AG08395 (cell line): ENCODE results near the gene TAF1B.

ENCODE experiments used
- DNase-seq: peaks from one replicate; pipeline ENCODE4 v3.0.0; 2012; ENCODE audit warnings: mixed read lengths, low spot score

The TAF1B gene

DNA sequence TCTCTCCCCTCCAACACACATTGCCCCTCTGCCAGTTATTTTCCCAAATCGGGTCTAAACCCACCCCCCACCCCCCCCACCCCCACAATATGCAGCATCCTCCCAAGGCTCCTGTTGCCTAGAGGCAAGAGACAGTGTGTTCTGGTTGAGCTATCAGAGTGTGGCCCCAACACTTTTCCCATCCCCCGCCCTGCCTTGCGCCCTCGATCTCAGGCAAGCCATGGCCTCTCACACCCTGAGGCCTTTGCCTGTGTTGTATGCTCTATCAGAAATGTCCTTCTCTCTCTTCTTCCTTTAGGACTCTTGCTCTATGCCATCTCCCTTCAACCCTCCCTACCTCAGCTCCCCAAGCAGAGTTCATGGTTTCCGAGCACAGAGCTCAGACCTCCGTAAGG, 98.7 kb downstream of the TAF1B start:
- no peak for DNase-seq

DNA sequence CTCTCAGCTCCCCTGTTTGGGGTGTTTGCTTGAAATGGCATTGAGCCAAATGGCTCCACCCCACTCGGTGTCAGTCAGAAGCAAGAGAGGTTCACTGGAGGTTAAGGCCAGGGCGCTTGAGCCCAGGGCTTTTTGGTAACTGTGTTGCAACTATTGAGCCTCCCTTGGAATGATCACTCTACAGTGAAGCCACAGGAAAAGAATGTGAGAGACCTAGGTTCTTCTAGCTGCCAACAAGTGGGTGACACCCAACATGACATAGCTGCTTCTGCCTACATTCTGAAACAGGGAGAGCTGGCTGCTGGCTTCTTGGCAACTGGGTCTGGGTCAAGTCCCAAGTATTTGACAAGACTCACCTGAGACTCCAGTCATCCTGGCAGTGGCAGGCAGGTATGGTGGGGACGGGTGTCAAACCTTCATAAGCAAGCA, 101.1 kb downstream of the TAF1B start:
- peak; percentile 57 for DNase-seq

DNA sequence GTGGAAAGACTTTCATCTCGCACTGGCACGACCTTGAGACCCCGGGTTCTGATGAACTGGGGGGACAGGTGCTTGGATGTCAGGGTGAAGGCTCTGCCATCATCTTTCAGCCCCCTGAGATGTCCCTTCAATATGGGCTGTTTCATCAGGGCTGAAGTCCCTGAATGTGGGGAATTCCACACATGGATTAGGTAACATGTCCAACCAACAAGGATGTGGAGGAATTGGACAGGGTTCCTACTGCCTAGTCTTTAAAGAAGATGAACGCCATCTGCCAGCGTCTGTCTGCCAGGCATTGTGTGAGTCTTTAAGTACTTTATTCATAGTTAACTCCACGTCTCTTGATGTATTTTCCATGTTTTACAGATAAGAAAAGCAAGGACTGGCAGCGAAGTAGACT, 102.3 kb downstream of the TAF1B start:
- no peak for DNase-seq

DNA sequence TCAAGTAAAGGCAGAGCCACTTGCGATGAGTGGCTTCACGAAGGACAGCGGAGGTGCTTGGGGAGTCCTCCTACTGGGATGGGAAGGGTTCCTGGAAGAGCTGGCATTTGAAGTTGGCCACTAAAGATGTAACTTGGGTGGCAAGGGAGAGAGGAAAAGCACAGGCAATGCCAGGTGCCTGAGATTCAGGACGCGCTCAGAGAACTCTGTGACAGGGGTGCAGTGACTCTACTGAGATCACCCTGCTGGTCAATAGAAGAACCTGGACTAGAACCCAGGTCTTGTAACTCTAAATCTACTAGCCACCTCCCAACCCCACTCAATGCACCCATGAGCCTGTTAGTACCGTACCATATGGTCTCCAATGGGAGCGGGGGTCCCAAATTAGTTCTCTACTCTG, 102.8 kb downstream of the TAF1B start:
- no peak for DNase-seq

- DNase-seq, result no peak
Measured at GRCh38 chr2:9946818-9947217, 103.5 kb downstream of the TAF1B start.

DNA sequence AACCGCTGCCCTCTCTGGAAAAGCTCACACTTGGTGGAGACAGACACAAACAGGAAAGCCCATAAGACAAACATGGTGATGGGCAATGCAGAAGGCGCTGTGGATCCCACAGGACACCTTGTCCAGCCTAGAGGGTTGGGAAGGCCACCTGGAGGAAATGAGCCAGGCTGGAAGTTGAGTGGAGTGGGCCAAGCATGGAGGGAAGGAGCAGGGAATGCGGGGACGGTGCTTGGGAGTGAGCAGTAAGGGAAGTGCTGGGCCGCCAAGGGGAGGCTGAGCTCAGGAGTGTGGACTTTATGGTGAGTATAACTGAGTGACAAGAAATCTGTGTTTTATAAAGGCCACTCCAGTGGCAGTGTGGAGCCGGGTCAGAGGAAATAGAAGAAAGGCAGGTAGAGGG, 105.4 kb downstream of the TAF1B start:
- DNase-seq, result no peak

DNA sequence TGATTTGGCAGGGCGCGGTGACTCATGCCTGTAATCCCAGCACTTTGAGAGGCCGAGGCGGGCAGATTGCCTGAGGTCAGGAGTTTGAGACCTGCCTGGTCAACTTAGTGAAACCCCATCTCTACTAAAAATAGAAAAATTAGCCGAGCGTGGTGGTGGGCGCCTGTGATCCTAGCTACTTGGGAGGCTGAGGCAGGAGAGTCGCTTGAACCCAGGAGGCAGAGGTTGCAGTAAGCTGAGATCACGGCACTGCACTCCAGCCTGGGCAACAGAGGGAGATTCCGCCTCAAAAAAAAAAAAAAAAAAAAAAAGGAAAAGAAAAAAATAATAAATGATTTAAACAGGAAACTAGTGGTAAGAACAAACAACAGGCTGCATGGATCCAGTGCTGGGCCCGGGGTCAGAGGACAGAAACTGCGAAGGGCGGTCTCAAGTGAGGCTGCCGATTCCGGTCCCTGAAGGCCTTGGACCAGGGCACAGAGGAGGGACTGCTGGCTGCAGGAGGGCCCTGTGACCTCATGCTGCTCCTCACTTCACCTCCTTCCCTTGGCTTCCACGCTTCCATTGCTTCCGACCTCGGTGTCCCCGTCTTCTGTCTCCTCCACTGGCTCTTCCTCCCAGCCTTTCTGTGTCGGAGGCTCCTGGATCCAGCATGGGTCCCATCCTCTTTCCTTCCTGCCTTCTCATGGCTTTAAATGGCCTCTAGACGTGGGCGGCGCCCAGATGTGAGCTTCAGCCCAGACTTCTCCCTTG, 106.1 kb downstream of the TAF1B start:
- no peak for DNase-seq

DNA sequence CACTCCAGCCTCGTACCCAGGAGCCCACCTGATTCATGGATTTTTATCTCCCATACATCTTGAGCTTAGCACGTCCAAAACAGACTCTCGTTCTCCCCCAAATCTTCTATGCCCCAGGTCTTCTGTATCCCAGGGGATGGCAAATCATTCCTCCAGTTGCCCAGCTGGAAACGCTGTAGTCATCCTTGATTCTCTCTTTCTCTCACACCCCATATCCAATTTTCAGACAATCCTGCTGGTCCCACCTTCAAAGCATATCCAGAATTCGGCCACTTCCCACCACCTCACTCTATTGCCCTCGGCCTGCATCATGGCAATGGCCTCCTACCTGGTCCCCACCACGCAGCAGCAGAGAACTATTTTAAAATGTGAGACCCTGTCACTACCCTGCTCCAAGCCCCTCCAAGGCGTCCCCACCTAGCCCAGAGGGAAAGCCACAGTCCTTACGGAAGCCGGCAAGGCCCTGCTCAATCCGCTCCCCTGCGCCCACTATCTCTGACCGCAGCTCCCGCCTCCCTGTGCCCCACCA, 106.8 kb downstream of the TAF1B start:
- DNase-seq, result no peak

DNA sequence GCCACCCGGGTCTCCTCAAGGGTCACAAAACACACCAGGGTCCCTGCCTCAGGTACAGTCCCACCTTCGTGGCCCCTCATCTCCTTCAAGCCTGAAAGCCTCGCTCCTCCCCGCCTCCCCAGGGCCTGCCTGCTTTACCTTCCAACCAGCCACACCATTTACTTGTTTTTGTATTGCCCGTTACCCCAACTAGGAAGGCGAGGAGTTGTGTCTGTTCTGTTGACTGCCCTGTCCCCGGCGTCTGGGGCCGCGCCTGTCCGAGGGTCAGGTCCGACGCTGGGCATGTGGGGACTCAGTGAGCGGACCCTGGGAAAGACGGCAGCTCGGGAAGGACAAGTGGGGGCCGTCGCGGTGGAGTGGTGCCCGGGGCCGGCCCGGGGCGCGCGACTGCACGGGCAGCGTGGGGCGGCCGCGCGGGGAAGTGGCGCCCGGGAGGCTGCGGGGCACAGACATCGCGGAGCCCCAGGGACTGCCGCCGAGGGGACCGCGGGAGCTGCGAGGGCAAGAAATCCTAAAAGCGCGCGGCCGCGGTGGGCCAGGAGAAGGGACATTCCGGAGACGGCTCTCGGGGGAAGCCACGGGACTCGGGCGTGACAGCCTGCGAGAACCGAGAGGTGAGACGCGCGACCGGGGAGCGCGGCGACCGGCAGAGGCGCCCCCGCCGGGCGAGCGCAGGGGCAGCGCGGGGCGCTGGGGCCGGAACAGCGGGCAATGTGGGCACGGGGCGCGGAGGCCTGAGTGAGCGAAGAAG, 107.4 kb downstream of the TAF1B start:
- peak; percentile 47 for DNase-seq

DNA sequence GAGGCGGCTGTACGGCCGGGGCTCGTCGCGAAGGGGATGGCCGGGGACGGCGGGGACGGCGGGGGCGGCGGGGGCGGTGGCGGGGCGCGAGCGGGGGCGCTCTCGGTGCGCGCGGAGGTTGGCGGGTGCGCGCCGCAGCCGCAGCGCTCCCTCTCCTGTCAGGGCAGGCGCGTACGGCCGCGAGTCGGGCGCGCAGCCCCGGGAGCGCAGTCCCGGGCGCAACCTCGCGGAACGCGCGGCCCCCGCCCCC, 107.9 kb downstream of the TAF1B start:
- no peak for DNase-seq

DNA sequence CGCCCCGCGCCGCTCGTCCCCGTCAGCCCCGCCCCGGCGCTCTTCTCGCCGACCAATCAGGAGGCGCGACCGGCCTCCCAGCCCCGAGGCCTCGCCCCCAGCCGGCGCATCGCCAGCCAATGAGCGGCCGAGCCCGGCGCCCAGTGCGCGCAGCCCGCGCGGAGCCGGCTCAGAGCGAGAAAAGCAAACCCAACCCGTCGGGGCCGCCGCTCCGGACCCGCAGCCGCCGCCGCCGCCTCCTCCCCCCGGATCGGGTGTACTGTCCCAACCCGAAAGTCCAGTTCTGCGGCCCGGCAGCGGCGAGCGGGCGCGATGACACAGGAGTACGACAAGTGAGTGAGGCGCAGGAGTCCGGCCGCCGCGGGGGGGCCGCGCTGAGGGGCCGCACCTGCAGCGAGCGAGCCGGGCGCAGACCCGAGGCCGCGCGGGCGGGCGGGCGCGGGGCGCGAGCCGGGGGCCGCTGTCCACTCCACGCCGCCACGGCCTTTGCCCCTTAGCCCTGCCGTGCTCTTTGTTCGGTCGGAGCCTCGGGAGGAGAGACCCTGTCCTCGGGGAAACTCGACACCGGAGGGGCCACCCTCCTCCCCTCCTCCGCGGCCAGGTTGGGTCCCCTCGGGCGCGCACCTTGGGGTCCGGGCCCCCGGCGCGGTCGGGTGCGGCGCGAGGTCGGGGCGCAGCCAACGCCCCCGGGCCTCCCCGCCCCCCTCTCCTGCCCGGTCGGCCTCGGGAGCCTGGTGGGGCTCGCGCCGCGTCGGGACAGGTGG, 108.4 kb downstream of the TAF1B start, which contains the start of gene GRHL1:
Gene GRHL1 (plus strand): TSS at position 172 of the 764 bp plus-strand sequence. CDS start 141 bp downstream, at position 313.
- DNase-seq, result peak; percentile 100

DNA sequence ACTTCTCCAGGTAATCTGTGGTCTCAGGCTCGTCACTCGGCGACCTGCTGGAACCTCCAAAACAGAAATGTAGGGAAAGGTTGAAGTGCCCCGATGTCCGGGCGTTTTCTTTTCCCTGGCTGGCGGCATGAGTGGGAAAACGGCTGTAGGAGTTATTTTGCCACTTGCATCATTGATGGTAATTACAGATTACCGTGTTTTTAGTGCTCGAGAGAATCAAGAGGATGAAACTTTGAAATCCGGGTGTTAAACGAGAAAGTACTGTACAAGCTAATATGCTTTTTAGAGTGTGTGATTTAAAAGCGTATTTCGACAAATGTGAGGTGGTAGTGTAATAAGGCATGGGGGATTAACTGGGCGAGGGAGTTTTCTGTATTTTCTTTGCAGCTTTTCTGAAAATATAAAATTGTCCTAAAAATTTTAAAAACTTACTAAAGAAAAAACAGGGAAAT, 109.0 kb downstream of the TAF1B start:
- no peak for DNase-seq

DNA sequence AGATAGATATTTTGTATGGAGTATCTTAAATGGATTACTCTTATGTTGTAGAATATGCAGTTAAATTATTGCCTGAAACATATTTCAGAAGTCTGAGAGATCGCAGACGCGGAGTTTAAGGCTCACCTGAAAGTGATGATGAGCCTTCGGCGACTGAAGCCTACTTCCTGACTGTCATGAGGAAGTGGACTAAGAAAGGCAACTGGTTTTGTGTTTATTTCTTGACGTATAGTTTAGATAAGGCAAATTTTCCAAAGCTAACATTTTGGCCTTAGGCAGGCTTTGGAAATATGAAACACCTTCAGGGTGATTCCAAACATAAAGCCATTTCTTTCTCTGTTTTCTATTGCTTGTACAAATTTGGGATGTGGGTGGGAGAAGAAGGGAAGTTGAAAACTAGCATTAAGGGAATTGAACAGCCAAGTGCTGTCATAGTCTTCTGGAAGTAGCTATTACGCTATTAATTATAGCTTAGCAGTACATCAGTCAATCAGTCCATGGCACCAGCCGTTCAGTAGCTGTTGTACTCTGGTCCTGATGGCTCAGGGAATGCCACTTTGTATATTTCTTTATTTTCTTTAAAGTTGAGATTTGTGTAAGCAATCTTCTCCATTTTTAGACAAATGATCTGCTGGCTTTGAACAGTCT, 109.7 kb downstream of the TAF1B start:
- DNase-seq, result no peak

- no peak for DNase-seq
Measured at GRCh38 chr2:9954136-9954535, 110.9 kb downstream of the TAF1B start.

GRCh38 chr2:9958057-9958456, 114.8 kb downstream of the TAF1B start:
- no peak for DNase-seq

DNA sequence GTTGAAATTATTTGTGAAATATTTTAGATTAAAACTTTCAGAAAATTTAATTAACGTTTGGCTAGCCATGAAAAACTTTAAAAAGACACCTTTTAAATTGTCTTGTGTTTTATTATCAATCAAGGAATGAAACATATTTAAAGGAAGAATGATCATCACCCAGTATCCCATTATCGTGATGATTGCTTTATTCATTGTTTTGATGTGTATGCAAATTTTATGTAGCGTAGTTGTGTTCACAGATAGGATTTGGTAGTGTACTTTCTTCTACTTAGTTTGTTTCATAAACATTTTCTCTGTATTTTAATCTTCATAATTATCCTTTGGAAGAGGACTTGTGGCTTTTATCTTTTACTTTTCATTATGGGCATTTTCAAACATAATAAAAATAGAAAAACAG, 116.0 kb downstream of the TAF1B start:
- no peak for DNase-seq

- DNase-seq, result no peak
Measured at GRCh38 chr2:9961013-9961412, 117.7 kb downstream of the TAF1B start.

- DNase-seq, result no peak
Measured at GRCh38 chr2:9964334-9964980, 121.2 kb downstream of the TAF1B start.

DNA sequence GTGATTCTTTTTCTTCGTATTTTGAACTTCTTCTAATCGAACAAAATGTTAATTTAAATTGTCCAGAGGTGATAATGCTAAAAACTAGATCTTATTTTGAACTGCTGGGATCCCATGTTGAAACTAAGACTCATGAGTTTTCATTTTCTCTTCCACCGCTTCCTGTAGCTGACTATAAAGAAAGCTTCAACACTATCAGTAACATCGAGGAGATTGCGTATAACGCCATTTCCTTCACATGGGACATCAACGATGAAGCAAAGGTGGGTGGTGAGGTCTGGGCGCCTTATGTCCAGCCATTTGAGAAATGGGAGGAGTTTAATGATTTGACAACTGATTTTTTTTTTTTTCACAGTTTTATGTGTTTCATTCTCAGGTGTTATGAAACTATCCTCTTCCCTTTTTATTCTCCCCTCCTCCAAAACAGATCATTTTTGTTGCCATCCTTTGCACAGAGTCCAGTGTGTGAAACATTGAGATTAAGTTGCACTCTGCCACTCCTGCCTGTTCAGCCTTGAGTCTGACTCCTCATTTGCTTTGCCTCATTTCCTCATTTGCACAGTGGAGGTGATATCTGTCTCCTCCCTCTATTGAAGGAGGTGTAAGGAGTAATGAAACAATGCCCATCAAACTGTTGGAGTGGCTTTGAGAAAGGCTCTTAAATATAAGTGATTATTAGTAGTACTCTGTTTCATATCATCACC, 122.0 kb downstream of the TAF1B start:
- DNase-seq, result no peak

- DNase-seq, result no peak
Measured at GRCh38 chr2:9966491-9967022, 123.3 kb downstream of the TAF1B start.
